ENCODE measurements around the gene TICAM1.
"Not testable (repeated sequence)": the region's sequence is repeated elsewhere in the genome, so short reads cannot be mapped to it uniquely, and the experiment has no call there.

Gene TICAM1

DNA sequence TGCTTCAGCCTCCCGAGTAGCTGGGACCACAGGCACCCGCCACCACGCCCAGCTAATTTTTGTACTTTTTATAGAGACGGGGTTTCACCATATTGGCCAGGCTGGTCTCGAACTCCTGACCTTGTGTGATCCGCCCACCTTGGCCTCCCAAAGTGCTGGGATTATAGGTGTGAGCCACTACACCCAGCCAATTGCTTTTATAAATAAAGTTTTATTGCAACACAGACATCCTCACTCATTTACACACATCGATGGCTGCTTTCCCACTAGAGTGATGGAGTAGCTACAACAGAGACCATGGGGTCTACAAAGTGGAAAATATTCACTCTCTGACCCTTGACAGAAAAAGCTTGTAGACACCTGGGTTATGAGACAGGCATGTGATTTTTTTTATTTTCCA, 9.2 kb downstream of the TICAM1 start:
- not testable (repeated sequence) for H3K36me3 ChIP-seq (ENCODE audit: control insufficient read depth in 1 of 2, insufficient read depth in 2 of 2, low read length in 2 of 2); H3K79me2 ChIP-seq (ENCODE audit: control insufficient read depth, insufficient read depth, low read length, poor library complexity); DNase-seq; H3K4me2 ChIP-seq (ENCODE audit: low read length); H3K27me3 ChIP-seq (ENCODE audit: insufficient read depth, low read length); H2BK12ac ChIP-seq (ENCODE audit: low read length); H2AFZ ChIP-seq (ENCODE audit: insufficient read depth, low read length, poor library complexity); H3K27ac ChIP-seq (ENCODE audit: low read depth, low read length); H3K9ac ChIP-seq (ENCODE audit: low read length); H4K8ac ChIP-seq (ENCODE audit: low read depth, low read length); H3K4me3 ChIP-seq (ENCODE audit: low read depth, low read length); H3K9me3 ChIP-seq (ENCODE audit: insufficient read depth, low read depth, low read length); H2AK5ac ChIP-seq (ENCODE audit: low read length); H3K14ac ChIP-seq (ENCODE audit: low read length); H4K91ac ChIP-seq (ENCODE audit: low read depth, low read length); H4K12ac ChIP-seq (ENCODE audit: low read depth, low read length); H3K4ac ChIP-seq (ENCODE audit: low read depth, low read length); H3K18ac ChIP-seq (ENCODE audit: low read length); H3K23ac ChIP-seq (ENCODE audit: low read length); H3K4me1 ChIP-seq (ENCODE audit: control insufficient read depth in 1 of 2, insufficient read depth in 2 of 2, low read length in 2 of 2); H2BK120ac ChIP-seq (ENCODE audit: insufficient read depth, low read length, poor library complexity); H3K79me1 ChIP-seq (ENCODE audit: low read length); H2BK5ac ChIP-seq (ENCODE audit: low read depth, low read length, poor library complexity)
- no CpG with 5 or more reads among the region's 7 CpGs for WGBS (ENCODE audit: extremely low coverage, insufficient coverage, insufficient read length)

GRCh38 chr19:4821265-4821664, 10.2 kb downstream of the TICAM1 start:
- Histone ChIP-seq H3K23ac (ENCODE audit: low read length) (no peak overlapping the region), H3K79me1 (ENCODE audit: low read length) (no peaks in the 10 kb centered on the region), H3K79me2 (ENCODE audit: control insufficient read depth, insufficient read depth, low read length, poor library complexity) (no peaks in the 10 kb centered on the region), H3K4me1 (ENCODE audit: control insufficient read depth in 1 of 2, insufficient read depth in 2 of 2, low read length in 2 of 2) (no peaks in the 10 kb centered on the region), H2BK5ac (ENCODE audit: low read depth, low read length, poor library complexity) (no peak overlapping the region), H4K12ac (ENCODE audit: low read depth, low read length) (no peak overlapping the region), H2AFZ (ENCODE audit: insufficient read depth, low read length, poor library complexity) (no peak overlapping the region), H4K8ac (ENCODE audit: low read depth, low read length) (no peak overlapping the region), H3K4ac (ENCODE audit: low read depth, low read length) (no peak overlapping the region), H2BK12ac (ENCODE audit: low read length) (no peak overlapping the region), H3K9me3 (ENCODE audit: insufficient read depth, low read depth, low read length) (peaks cover 2% of the 10 kb centered on the region), H3K4me2 (ENCODE audit: low read length) (no peak overlapping the region), H2AK5ac (ENCODE audit: low read length) (no peak overlapping the region), H3K18ac (ENCODE audit: low read length) (no peak overlapping the region), H3K27ac (ENCODE audit: low read depth, low read length) (no peak overlapping the region), H3K9ac (ENCODE audit: low read length) (no peak overlapping the region), H3K36me3 (ENCODE audit: control insufficient read depth in 1 of 2, insufficient read depth in 2 of 2, low read length in 2 of 2) (peaks cover 15 to 18% of the 10 kb centered on the region in 2 experiments), H3K27me3 (ENCODE audit: insufficient read depth, low read length) (no peaks in the 10 kb centered on the region), H4K91ac (ENCODE audit: low read depth, low read length) (no peak overlapping the region), H3K4me3 (ENCODE audit: low read depth, low read length) (no peak overlapping the region), H2BK120ac (ENCODE audit: insufficient read depth, low read length, poor library complexity) (no peak overlapping the region), H3K14ac (ENCODE audit: low read length) (no peak overlapping the region)
- no CpG with 5 or more reads among the region's 4 CpGs for WGBS (ENCODE audit: extremely low coverage, insufficient coverage, insufficient read length)
- DNase-seq: no peak

DNA sequence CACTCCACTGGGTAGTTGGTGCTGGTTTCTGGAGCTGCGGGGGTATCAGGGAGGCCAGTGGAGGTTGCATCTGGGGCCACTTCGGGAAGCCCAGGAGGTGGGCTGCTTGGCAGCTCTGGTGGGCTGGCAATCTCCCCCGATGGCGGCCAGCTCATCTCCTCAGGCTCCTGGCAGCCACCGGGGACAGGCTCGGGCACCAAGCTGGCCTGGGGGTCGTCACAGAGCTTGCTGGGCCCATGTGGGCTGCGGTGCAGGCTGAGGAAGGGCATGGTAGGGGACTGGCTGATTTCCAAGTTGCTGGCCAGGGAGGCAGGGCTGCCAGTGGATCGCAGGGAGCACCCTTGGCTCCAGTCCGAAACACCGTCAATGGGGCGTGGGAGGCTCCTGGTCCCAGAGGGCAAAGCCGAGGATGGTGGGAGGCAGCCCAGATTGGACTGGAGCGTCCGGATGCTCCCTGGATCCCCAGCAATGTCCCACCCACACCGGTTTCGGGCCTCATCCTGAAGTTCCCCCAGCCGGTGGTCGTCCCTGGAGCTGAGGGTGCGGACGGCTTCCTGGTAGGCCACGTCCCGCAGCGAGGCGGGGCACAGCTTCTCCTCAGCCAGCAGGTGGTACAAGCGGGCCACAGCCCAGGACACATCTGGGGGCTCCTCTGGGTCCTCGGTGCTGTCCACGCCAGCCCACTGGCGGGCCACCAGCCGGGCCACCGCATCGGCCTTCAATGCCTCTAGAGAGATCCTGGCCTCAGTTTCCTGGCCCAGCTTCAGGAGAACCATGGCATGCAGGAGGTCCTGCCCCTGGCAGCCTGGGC, 13.8 kb downstream of the TICAM1 start:
- WGBS (ENCODE audit: extremely low coverage, insufficient coverage, insufficient read length): no CpG with 5 or more reads among the region's 32 CpGs
- peaks cover 2% of the 10 kb centered on the region for H3K9me3 ChIP-seq (ENCODE audit: insufficient read depth, low read depth, low read length)
- H3K23ac ChIP-seq (ENCODE audit: low read length): no peak overlapping the region
- no peak overlapping the region for H2AK5ac ChIP-seq (ENCODE audit: low read length)
- no peak overlapping the region for H2BK12ac ChIP-seq (ENCODE audit: low read length)
- H3K9ac ChIP-seq (ENCODE audit: low read length): no peak overlapping the region
- H3K36me3 ChIP-seq (ENCODE audit: control insufficient read depth in 1 of 2, insufficient read depth in 2 of 2, low read length in 2 of 2): peaks cover 17 to 18% of the 10 kb centered on the region in 2 experiments
- no peak overlapping the region for H3K4me2 ChIP-seq (ENCODE audit: low read length)
- H3K4me1 ChIP-seq (ENCODE audit: control insufficient read depth in 1 of 2, insufficient read depth in 2 of 2, low read length in 2 of 2): no peaks in the 10 kb centered on the region
- H4K8ac ChIP-seq (ENCODE audit: low read depth, low read length): no peak overlapping the region
- no peak overlapping the region for H3K4me3 ChIP-seq (ENCODE audit: low read depth, low read length)
- no peak overlapping the region for H3K27ac ChIP-seq (ENCODE audit: low read depth, low read length)
- H2AFZ ChIP-seq (ENCODE audit: insufficient read depth, low read length, poor library complexity): no peak overlapping the region
- no peak overlapping the region for H3K14ac ChIP-seq (ENCODE audit: low read length)
- no peak overlapping the region for H2BK120ac ChIP-seq (ENCODE audit: insufficient read depth, low read length, poor library complexity)
- H3K18ac ChIP-seq (ENCODE audit: low read length): no peak overlapping the region
- no peak overlapping the region for H3K4ac ChIP-seq (ENCODE audit: low read depth, low read length)
- H3K27me3 ChIP-seq (ENCODE audit: insufficient read depth, low read length): no peaks in the 10 kb centered on the region
- no peak for DNase-seq
- H2BK5ac ChIP-seq (ENCODE audit: low read depth, low read length, poor library complexity): no peak overlapping the region
- H4K12ac ChIP-seq (ENCODE audit: low read depth, low read length): no peak overlapping the region
- H4K91ac ChIP-seq (ENCODE audit: low read depth, low read length): no peak overlapping the region
- no peaks in the 10 kb centered on the region for H3K79me2 ChIP-seq (ENCODE audit: control insufficient read depth, insufficient read depth, low read length, poor library complexity)
- H3K79me1 ChIP-seq (ENCODE audit: low read length): peaks cover 2% of the 10 kb centered on the region

- Histone ChIP-seq H4K12ac (ENCODE audit: low read depth, low read length) (no peak overlapping the region), H3K4me2 (ENCODE audit: low read length) (no peak overlapping the region), H2BK120ac (ENCODE audit: insufficient read depth, low read length, poor library complexity) (no peak overlapping the region), H3K4me3 (ENCODE audit: low read depth, low read length) (no peak overlapping the region), H3K79me2 (ENCODE audit: control insufficient read depth, insufficient read depth, low read length, poor library complexity) (no peaks in the 10 kb centered on the region), H2AFZ (ENCODE audit: insufficient read depth, low read length, poor library complexity) (no peak overlapping the region), H3K36me3 (ENCODE audit: control insufficient read depth in 1 of 2, insufficient read depth in 2 of 2, low read length in 2 of 2) (peaks cover 17 to 18% of the 10 kb centered on the region in 2 experiments), H4K91ac (ENCODE audit: low read depth, low read length) (no peak overlapping the region), H2BK12ac (ENCODE audit: low read length) (no peak overlapping the region), H2AK5ac (ENCODE audit: low read length) (no peak overlapping the region), H3K23ac (ENCODE audit: low read length) (no peak overlapping the region), H4K8ac (ENCODE audit: low read depth, low read length) (peak overlapping the region; percentile 75), H3K4me1 (ENCODE audit: control insufficient read depth in 1 of 2, insufficient read depth in 2 of 2, low read length in 2 of 2) (no peaks in the 10 kb centered on the region), H3K14ac (ENCODE audit: low read length) (no peak overlapping the region), H2BK5ac (ENCODE audit: low read depth, low read length, poor library complexity) (no peak overlapping the region), H3K4ac (ENCODE audit: low read depth, low read length) (no peak overlapping the region), H3K9ac (ENCODE audit: low read length) (no peak overlapping the region), H3K27me3 (ENCODE audit: insufficient read depth, low read length) (no peaks in the 10 kb centered on the region), H3K27ac (ENCODE audit: low read depth, low read length) (no peak overlapping the region), H3K79me1 (ENCODE audit: low read length) (peaks cover 2% of the 10 kb centered on the region), H3K9me3 (ENCODE audit: insufficient read depth, low read depth, low read length) (peaks cover 2% of the 10 kb centered on the region), H3K18ac (ENCODE audit: low read length) (no peak overlapping the region)
- WGBS (ENCODE audit: extremely low coverage, insufficient coverage, insufficient read length): no CpG with 5 or more reads among the region's 16 CpGs
- DNase-seq: no peak
Measured at GRCh38 chr19:4816950-4817278, 14.6 kb downstream of the TICAM1 start.
